ENCODE data around the gene ATG16L2.
"Not testable (repeated sequence)": the region's sequence is repeated elsewhere in the genome, so short reads cannot be mapped to it uniquely, and the experiment has no call there.

The ATG16L2 gene

GRCh38 chr11:72805216-72805615 lies 9.0 kb upstream of the ATG16L2 start:
- DNase-seq: no peak

DNA sequence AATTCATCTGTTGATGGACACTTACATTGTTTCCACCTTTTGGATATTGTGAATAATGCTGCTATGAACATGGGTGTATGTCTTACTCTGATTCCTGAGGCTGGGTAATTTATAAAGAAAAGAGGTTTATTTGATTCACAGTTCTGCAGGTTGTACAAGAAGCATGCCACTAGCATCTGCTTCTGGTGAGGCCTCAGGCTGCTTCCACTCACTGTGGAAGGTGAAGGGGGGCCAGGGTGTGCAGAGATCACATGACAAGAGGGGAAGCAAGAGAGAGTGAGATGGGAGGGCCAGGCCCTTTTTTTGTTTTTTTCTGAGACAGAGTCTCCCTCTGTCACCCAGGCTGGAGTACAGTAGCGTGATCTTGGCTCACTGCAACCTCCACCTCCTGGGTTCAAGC lies 7.8 kb upstream of the ATG16L2 start:
- DNase-seq: not testable (repeated sequence)

GRCh38 chr11:72807021-72807693 lies 7.1 kb upstream of the ATG16L2 start:
- DNase-seq: no peak

- no peak for DNase-seq
Observed at GRCh38 chr11:72807792-72808191, 6.4 kb upstream of the ATG16L2 start.

- DNase-seq: no peak
Observed at GRCh38 chr11:72808331-72808798, 5.8 kb upstream of the ATG16L2 start.

GRCh38 chr11:72811686-72812085 lies 2.5 kb upstream of the ATG16L2 start:
- DNase-seq: not testable (repeated sequence)

DNA sequence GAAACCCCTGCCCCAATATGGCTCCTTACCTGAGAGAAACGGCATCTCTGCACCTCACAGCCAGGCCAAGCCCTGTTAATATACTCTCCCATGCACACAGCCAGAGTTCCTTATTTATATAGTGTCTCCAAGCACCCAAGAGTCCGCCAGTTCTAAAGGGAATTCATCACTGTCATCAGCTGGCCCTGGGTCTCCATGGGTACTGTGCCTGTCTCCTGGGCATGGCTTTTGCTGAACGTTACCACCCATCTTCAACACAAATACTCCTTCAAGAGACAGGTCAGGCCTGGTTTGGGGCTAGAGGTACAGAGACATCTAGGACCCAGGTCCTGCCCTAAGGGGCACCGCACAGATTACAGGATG lies 1.6 kb upstream of the ATG16L2 start:
- no peak for DNase-seq

DNA sequence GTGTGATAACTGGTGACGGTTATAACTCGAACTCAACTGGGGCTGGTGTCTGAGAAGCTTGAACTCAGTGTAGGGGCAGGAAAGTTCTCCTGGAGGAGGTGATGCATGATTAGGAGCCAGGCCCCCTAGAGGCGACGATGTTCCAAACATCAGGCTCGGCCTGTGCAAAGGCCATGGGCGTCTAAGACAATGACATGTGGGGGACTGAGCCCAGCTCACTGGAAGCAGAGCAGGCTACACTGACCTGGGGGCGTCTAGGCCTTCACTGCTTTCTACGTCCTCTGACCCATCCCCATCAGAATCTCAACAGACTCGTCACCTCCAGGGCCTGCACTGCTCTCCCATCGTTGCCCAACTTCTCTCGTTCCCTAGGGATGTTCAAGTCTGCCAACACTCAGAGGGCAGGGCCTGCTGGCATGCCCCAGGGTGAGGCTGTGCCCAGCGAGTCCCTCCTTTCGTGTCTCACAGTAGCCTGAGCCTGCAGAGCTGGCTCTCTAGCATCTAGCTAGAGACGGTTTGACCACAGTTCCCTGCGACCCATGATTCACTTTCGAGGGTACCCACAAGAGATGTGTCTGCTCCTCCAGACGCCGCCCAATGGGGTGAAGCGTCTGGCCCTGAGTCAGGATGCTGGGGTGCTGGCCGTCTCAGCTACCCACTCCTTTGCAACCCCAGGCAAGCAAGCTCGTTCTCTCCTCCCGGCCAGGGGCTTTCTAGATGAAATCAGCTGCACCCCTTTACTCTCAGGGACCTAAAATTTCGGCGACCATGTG lies 1.1 kb upstream of the ATG16L2 start:
- peak; percentile 51 for DNase-seq

GRCh38 chr11:72813740-72814285 lies 398 bp upstream of the ATG16L2 start:
- peak; percentile 81 for DNase-seq

DNA sequence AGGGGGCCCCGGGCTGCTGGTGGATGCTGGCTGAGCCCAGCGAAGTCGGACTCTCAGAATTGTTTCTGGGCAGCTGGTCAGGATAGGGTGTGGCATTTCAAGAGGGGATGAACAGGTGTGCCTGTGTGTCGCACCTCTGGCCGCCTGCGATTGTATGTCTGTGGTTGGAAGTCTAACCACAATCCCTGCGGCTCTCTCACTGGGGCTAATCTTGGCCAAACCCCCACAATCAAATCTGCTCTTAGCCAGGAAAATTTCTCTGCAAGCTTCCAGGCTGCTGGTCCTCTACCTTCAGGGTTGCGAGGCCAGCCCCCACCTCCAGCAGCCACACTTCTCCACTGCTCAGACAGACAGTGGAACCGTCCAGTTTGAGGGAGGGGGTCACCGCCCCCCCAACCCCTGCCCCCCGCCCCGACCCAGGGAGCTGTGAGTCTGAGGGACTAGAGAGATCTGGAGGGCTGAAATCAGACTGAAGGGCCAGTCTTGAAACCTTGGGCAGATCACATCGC lies 953 bp downstream of the ATG16L2 start:
- DNase-seq: no peak

GRCh38 chr11:72816404-72816990 lies 2.3 kb downstream of the ATG16L2 start:
- DNase-seq: no peak

- no peak for DNase-seq
Observed at GRCh38 chr11:72817966-72818365, 3.8 kb downstream of the ATG16L2 start.

DNA sequence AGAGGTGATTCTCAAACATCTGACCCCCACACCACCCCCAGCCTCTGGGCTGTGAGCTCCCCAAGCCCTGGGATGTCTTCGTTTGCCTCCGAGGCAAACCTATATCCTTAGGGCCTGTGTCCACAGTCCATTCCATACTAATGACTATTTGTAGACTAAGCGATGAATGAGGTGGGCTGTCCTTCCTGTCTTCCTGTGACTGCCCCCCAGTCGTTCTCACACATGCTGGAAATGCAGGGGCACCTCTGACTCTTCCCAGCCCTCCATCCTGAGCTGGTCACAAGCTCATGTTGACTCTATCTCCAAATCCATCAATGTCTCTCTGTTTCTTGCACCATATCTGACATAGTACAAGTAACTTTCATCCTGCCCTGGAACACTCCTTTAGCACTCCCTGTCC lies 4.8 kb downstream of the ATG16L2 start:
- no peak for DNase-seq

- no peak for DNase-seq
Observed at GRCh38 chr11:72820439-72821139, 6.4 kb downstream of the ATG16L2 start.

DNA sequence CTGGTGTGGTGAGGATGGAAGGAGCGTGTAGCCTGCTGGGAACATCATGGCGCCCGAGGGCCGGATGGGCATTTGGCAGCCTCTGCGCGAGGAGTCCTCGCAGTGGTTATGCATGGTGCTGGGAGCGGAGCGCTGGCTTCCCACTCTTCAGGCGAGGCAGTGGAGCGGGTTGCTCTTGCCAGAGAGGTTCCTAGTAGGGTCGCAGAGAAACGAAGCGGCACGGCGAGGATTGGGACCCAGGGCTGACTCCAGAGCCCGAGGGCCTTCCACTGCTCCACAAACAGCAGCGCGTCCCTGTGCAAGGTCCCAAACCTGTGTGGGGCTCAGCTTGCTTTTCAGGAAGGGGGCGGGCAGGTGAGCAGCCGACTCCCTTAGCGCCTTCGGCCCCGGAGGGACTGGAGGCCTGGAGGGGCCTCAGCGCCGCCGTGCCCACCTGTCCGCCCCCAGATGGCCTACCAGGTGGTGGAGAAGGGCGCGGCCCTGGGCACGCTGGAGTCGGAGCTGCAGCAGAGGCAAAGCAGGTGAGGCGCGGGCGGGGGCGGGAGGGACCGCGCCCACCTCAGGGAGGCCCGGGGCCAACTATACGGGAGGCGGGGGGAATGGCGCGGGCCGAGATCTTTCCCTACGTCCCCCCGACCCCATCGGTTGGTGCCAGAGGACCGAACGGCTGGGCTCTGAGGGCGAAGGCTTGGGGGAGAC lies 7.2 kb downstream of the ATG16L2 start:
- DNase-seq: no peak

DNA sequence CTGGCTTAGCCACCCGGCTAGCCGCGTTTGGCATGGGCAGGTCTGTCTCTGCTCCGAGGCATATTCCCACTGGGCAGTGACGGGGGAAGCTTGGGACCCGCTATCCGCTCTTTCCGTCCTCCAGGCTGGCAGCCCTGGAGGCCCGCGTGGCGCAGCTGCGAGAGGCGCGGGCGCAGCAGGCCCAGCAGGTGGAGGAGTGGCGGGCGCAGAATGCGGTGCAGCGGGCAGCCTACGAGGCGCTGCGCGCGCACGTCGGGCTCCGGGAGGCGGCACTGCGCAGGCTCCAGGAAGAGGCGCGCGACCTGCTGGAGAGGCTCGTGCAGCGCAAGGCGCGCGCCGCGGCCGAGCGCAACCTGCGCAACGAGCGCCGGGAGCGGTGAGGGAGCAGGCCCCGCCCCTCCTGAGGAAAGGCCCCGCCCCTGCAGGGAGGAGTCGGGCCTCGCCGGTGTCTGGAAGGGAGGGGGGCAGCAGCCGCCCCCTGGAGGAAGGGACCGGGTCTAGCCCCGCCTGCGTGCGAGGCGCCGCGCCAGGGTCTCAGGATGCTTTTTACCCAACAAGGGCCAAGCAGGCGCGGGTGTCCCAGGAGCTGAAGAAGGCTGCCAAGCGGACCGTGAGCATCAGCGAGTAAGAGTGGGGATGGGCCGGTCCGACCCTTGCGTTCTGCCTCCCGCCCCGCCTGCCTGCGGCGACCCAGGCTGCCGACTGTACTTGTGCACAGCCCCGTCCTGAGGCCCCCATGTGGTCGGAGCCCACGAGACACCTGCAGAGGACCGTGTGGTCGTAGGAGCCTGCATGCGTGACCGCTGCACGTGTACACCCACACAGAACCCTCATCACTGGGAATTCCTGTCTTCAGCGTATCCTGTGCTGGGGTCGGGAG lies 7.9 kb downstream of the ATG16L2 start:
- DNase-seq: peak; percentile 46

DNA sequence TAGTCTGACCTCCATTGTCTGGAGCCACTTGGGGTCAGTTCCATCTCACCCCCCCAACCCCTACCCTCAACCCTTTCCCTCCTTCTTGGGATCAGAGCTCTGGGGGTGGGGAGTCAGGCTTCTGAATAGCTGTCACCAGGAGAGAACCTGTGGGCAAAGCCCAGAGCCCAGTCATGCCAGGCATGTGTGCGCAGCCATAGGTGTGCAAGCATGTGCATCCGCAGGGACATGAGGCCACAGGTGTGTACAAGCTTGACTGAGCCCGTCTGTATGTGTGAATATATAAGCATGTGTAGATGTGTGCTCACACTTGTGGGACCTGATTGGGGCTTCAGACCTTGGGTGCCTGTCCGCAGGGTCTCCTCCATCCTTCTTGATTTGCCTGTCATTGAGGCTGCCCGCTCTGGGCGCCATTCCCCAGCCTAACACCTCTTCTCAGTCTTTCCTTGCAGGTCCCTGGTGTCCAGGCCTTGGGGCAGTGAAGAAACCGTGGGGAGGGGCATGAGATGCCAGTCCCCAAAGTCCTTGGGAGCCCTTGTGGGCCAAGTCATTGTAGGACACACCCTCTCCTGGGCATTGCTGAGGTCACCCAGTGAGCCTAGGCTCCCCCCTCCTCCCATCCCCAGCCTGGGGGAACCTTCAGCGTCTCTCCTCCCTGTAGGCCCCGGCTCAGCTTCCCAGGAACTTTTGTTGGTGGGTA lies 9.0 kb downstream of the ATG16L2 start:
- DNase-seq: no peak

DNA sequence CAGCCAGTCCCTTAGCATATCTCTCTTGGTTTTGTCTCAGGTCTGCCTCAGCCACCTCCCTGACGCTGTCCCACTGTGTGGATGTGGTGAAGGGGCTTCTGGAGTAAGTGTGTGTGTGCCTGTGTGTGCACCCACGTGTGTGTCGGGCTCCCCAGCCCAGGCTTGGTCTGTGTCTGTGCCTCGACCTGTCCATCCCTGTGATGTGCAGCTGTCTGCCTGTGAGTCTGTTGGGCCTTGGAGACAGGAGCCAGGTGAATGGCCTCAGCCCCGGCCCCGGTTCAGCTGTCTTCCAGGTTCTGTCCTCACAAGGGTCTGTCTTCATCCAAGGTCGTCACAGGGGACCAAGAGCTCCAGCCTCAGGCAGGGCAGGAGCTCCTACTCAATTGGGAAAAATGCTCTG lies 9.8 kb downstream of the ATG16L2 start:
- DNase-seq: no peak

- DNase-seq: no peak
Observed at GRCh38 chr11:72824811-72825505, 10.7 kb downstream of the ATG16L2 start.

DNA sequence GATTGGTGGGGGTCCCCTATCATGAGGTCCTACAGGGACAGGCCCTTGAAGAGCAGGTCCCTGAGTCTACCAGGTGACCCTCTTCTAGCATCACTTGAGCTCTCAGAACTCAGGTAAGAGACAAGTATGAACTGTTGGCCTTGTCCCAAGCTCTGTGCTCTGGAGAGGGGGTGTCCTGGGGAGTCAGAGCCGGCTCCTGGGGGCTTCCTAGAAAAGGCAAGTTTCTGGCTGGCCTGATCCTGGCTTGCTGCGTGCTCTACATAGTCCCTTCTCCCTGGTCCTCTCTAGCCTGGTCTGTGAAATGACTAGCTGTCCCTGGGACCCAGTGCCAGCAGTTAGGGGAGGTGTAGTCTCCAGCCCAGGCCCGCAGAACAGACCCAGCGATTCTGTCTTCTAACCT lies 11.4 kb downstream of the ATG16L2 start:
- no peak for DNase-seq

All from GOT3 (cell line).